ENCODE data around the gene TGDS.

The TGDS gene

DNA sequence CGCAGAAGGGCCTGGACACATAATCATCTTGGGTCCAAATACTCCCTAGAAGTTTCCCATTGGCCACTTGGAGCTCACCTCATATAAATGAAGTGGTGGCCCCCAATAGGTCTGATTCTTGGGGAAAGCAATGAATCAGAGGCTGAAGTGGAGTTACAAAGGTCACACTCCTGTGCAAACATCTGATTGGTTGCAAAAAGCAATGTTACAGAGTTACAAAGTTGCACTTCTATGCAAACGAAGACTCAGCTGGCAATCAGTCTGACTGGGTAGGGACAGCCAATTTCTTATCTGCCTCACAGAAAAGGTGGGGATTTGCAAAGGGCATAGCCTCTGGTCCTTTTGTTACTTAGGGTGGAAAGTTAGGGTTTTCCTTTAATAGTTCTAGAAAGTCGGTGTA is 3.9 kb upstream of the TGDS start:
- no peak for TF ChIP-seq CTCF (IDR thresholded peaks at IDR 0.05; ENCODE audit: low read depth, low read length)
- H3K4me3 ChIP-seq (ENCODE audit: low read depth, low read length) = no peak overlapping the region

GRCh38 chr13:94598281-94598680 is 2.3 kb upstream of the TGDS start:
- TF ChIP-seq CTCF (IDR thresholded peaks at IDR 0.05; ENCODE audit: low read depth, low read length) = no peak
- no peak overlapping the region for H3K4me3 ChIP-seq (ENCODE audit: low read depth, low read length)

GRCh38 chr13:94596575-94596971 is 621 bp upstream of the TGDS start:
- no peak for TF ChIP-seq CTCF (IDR thresholded peaks at IDR 0.05; ENCODE audit: low read depth, low read length)
- peak overlapping the region; percentile 98 for H3K4me3 ChIP-seq (ENCODE audit: low read depth, low read length)

- peak overlapping the region; percentile 98 for H3K4me3 ChIP-seq (ENCODE audit: low read depth, low read length)
- TF ChIP-seq CTCF (IDR thresholded peaks at IDR 0.05; ENCODE audit: low read depth, low read length) = no peak
Measured at GRCh38 chr13:94595001-94595949, 677 bp downstream of the TGDS start.

DNA sequence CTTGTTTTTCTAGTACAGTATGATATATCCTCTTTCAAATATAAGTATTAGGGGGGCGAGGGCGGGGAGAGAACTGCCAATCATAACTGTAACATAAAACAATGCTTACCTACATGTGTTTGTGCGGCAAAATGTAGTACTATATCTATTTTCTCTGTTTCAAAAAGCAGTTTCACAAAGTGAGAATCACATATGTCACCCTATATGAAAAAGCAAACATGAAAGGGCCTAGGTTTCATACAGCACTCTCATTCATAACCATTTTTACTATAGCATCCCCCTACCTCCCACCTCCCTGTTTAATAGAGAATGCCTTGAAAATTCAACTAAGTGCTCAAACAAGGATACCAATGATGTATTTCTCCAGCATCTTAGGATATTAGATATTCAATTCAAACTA is 5.2 kb downstream of the TGDS start:
- TF ChIP-seq CTCF (IDR thresholded peaks at IDR 0.05; ENCODE audit: low read depth, low read length) = no peak
- no peak overlapping the region for H3K4me3 ChIP-seq (ENCODE audit: low read depth, low read length)

DNA sequence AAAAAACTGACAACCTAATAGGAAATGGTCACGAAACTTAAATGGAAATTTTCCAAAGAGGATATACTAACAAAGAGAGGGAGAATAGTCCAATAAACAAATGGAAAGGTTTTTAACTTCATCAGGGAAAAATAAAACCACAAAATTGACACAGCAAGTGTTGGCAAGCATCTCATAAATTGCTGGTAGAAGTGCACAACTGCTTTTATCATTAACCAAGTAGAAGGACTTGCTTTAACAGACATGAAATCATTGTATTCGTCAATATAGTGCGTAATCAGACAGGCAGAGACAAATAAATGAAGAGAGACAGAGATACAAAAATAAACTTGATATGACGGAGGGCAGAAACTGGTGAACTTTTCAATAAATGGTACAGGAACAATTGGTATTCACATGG is 7.4 kb downstream of the TGDS start:
- H3K4me3 ChIP-seq (ENCODE audit: low read depth, low read length) = no peak overlapping the region
- TF ChIP-seq CTCF (IDR thresholded peaks at IDR 0.05; ENCODE audit: low read depth, low read length) = no peak

DNA sequence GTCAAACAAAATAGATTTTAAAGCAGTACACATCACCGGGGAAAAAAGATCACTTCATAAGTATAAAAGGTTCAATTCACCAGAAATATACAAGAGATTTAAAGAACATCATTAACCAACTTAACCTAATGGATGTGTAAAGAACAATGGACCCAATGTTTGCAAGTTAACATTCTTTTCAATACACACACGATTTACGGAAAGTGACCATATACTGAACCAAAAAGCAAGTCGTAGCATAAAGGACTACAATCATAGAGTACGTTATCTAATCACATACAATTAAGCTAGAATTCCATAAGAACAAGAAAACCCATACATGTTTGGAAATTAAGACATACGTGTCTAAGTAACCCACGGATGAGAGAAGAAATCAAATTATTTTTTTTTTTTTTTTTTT is 9.6 kb downstream of the TGDS start:
- H3K4me3 ChIP-seq (ENCODE audit: low read depth, low read length) = no peak overlapping the region
- no peak for TF ChIP-seq CTCF (IDR thresholded peaks at IDR 0.05; ENCODE audit: low read depth, low read length)

Measured in WI38 (cell line).